Superior temporal gyrus (tissue), 1 donor: ENCODE results near the gene SIT1.
"Not testable (repeated sequence)": the region's sequence is repeated elsewhere in the genome, so short reads cannot be mapped to it uniquely, and the experiment has no call there.

Experiments used
- DNase-seq: peaks from one replicate; pipeline ENCODE4 v3.0.0-alpha.2; 2016; ENCODE audit errors: extremely low spot score

SIT1 gene

GRCh38 chr9:35637427-35637955 lies 13.2 kb downstream of the SIT1 start:
- not testable (repeated sequence) for DNase-seq

- DNase-seq = not testable (repeated sequence)
These were observed 13.9 kb downstream of the SIT1 start for GRCh38 chr9:35636877-35637246.

GRCh38 chr9:35636135-35636876 lies 14.4 kb downstream of the SIT1 start:
- no peak for DNase-seq

- DNase-seq = no peak
These were observed 15.0 kb downstream of the SIT1 start for GRCh38 chr9:35635730-35636129.

- DNase-seq = no peak
These were observed 21.1 kb downstream of the SIT1 start for GRCh38 chr9:35629597-35629996.

- no peak for DNase-seq
These were observed 22.2 kb downstream of the SIT1 start for GRCh38 chr9:35628389-35628991.

GRCh38 chr9:35627575-35627974 lies 23.2 kb downstream of the SIT1 start:
- no peak for DNase-seq

GRCh38 chr9:35619800-35620158 lies 31.0 kb downstream of the SIT1 start:
- no peak for DNase-seq

- DNase-seq = no peak
These were observed 31.6 kb downstream of the SIT1 start for GRCh38 chr9:35618854-35619799.

- DNase-seq = no peak
These were observed 32.4 kb downstream of the SIT1 start, which contains the start of gene CD72 for GRCh38 chr9:35618325-35618727. Gene CD72 (minus strand): TSS chr9:35618413. CDS start chr9:35618303, 110 bp downstream.

GRCh38 chr9:35617548-35617947 lies 33.2 kb downstream of the SIT1 start:
- DNase-seq = no peak

GRCh38 chr9:35616681-35617459 lies 33.9 kb downstream of the SIT1 start:
- DNase-seq = no peak

- no peak for DNase-seq
These were observed 34.6 kb downstream of the SIT1 start for GRCh38 chr9:35615981-35616680.

- DNase-seq = no peak
These were observed 37.9 kb downstream of the SIT1 start for GRCh38 chr9:35612843-35613242.

- not testable (repeated sequence) for DNase-seq
These were observed 38.7 kb downstream of the SIT1 start for GRCh38 chr9:35612066-35612465.

- DNase-seq = peak; percentile 70
These were observed 39.4 kb downstream of the SIT1 start for GRCh38 chr9:35611230-35611797.

GRCh38 chr9:35609820-35610163 lies 40.9 kb downstream of the SIT1 start:
- no peak for DNase-seq

GRCh38 chr9:35609001-35609819 lies 41.5 kb downstream of the SIT1 start:
- DNase-seq = no peak

- no peak for DNase-seq
These were observed 42.5 kb downstream of the SIT1 start for GRCh38 chr9:35608221-35608620.

- DNase-seq = no peak
These were observed 44.0 kb downstream of the SIT1 start for GRCh38 chr9:35606726-35607125.
